GM04503 (cell line): Measurements from ENCODE around the gene RNF151.

Experiments used
- DNase-seq: peaks from one replicate; pipeline ENCODE4 v3.0.0-alpha.2; 2012; ENCODE audit warnings: low read depth

The RNF151 gene

GRCh38 chr16:1991588-1991947, 24.9 kb downstream of the RNF151 start:
- DNase-seq: no peak

GRCh38 chr16:1991948-1992703, 25.5 kb downstream of the RNF151 start:
- no peak for DNase-seq

- no peak for DNase-seq
Measured at GRCh38 chr16:1992704-1993317, 26.2 kb downstream of the RNF151 start.

GRCh38 chr16:1993731-1994131, 27.1 kb downstream of the RNF151 start:
- no peak for DNase-seq

DNA sequence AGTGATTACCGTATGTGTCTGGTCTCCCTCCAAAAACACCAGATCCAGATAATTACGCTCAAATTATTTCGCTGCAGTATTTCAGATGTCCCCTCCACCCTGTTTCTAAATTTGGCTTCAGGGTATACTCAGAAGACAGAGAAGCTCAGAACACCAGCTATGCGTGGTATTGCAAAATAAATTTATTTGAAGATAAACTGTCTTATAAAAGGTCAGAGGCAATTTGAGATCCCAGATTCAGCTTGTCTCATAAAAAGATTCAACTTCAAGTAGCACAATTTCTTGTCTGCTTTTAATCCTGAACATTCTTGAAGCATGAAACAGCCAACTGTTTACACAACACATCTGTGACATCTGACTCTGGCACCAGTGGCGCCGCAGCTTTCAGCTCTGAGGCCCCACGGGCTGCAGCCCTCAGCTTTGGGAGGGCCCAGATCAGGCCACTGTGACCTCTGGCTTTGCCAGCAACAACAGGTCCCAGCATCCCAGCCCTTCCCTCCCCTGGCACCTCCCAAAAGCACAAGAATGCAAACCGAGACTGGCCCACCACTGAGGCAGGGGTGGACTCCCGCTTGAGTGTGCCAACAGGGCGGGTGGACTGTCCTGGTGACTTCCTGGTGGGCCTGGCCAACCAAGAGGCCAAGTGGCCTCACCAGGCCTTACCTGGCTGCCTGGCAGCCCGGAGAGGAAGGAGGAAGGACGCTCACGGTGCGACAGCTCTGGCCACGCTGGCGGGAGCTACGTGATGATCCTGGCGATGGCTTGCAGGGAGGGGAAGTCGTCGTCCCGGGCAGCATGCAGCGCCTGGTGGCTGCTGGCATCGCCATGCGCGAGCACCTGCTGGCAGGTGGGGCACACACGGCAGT, 31.1 kb downstream of the RNF151 start:
- no peak for DNase-seq

- DNase-seq: no peak
Measured at GRCh38 chr16:1998360-1998835, 31.7 kb downstream of the RNF151 start.

DNA sequence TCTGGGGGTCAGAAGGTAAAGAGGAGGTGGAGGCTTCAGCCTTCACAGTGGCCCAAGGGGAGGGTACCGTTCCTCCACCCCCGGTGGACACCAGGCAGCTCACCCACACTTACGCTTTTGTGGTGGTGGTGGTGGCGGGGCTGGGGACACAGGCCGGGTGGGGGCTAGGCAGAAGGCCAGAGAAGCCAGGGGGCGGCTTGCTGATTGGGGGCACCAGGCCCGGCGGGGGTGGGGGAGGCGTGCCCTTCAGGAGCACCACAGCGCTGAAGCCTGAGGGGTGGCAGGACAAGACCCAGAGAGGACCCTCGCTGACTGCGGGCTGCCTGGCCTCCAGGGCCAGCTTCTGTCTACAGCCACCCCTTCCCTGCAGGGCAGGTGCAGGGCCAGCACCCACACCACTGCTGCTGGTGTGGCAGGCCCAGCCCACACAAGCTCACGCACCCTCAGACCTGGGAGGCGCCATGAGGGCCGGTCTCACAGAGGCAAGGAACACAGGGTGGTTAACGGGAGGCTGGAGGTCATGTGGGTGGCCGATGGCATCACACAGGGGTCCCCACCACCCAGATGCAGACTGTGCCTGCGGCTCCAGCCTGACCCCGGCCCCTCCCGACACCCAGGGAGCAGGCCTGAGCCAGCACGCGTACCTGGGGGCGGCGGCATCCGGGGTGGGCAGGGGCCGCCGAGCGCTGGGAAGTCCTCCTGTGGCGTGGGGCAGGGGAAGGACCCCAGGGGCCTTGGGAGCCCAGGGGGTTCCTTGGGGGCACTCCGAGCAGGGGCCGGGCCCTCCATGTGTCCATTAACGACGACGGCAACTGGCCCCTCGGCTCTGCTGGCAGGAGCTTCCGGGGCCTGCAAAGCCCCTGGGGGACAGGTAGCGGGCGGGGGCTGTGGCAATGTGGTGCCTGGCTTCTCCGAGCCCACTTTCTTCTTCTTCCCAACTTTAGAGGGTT, 32.5 kb downstream of the RNF151 start:
- no peak for DNase-seq

DNA sequence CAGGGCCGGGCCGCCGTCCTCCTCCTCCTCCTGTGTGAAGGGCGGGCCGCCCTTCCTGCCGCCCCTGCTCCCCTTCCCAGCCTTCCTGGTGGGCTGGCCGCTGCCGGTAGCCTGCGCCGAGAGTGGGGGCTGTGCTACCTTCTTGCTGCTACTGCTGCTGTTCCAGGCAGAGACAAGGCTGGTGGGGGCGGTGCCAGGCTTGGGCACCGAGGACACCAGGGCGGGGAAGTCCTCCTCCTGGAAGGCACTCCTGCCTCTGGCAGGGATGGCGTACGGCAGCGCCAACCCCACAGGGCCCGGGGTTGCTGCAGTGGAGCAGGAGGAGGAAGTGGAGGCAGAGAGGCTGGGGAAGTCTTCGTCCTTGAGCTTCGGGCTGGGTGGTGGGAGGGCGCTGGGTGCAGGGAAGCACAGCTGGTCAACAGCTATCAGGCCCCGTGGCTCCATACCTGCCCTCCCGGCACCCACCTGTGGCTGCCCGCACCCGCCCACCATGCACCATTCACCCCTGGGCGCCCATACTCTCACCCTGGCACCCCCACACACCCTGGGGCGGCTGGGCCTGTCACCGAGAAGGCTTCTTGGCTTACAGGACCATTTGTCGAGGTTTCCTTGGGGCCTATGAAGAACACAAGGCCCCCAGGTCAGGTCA, 33.3 kb downstream of the RNF151 start:
- no peak for DNase-seq

DNA sequence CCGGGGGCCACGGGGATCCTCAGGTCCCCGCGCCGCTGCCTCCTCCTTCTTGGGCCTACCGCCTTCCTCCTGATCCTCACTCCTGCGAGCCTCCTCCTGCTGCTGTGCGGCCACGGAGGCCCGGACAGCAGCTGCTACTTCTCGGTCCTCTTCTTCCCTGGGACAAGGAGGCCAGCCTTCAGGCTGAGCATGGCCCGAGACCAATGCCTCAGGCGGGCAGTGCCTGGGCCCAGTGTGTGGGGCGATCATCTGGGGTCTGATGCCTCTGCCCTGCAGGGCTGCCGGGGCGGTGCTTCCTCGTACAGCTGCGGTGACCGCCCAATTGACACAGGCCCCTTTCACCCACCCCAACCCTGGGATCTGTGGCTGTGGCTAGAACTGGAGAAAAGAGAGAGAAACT, 34.4 kb downstream of the RNF151 start:
- DNase-seq: no peak

DNA sequence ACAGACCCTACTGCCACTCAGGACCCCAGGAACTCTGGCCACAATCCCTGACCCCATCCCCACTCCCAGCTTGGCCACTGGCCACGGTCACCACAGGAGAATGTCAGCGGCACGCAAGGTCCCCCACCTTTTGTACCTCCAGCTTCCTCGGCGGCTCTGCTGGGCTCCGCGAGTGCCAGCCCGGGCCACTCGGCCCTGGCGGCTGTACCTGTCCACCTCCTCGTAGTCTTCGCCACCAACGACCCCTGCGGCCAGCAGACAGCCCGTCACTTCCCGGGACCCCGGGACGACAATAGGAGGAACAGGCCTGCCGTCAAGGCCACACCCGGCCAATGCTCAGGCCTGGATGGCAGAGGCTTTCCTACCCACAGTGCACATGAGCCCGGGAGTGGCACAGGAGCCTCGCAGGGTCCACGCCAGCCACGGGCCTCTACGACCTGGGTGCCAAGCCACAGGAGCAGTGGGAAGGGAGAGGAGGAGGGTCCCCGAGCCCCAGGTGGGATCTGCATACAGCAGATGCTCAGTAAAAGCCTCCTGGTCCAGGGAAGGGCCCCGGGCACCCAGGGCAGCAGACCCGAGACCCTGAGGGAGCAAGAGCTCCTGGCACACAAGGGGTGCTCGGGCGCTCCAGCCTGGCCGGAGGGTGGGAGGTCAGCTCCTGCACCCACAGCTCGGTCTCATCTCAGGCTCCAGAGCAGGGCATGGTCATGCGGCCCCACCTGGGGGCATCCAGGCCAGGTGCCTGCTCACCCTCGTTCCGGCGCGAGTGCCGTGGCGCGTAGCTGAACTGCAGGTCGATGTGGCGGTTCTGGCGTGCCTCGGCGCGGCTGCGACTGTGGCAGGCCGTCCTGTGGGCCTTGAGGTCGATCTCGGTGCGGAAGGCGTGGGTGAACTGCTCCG, 35.0 kb downstream of the RNF151 start:
- no peak for DNase-seq

DNA sequence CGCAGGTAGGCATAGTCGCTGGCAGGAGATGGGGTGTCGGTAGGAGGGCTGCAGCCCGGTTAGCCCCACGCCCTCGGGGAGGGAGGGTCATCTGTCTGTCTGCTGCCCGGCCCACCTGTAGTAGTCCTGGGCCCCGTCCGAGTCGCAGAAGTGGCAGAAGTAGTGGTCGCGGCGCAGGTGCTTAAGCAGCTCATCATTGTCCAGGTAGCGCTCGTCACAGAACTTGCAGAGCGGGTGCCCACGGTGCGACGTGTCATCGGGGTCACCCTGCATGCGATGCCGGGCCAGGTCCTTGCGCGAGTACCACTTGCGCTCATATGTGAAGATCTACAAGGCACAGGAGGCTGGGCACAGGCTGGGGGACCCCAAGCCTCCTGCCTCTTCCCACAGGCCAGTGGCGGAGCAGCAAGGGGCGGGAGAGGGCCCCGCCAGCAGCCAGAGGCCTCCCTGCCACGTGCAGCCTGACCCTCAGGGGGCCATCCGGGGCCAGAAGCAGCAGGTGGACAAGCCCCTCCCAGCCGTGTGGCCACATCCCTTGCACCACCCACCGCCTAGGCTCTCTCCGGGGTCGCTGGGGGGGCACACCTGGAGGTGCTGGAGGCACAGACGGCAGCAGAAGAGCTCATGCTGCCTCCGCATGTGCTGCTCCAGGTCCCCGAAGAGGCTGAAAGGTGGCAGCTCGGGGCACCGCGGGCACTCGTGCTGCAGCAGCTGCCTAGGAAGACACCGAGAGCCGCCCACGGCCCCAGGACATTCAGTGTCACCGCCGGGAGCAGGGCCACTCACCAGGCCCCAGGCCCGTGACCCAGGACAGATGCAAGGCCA, 36.0 kb downstream of the RNF151 start:
- DNase-seq: no peak

- DNase-seq: no peak
Measured at GRCh38 chr16:2003231-2003826, 36.7 kb downstream of the RNF151 start.

DNA sequence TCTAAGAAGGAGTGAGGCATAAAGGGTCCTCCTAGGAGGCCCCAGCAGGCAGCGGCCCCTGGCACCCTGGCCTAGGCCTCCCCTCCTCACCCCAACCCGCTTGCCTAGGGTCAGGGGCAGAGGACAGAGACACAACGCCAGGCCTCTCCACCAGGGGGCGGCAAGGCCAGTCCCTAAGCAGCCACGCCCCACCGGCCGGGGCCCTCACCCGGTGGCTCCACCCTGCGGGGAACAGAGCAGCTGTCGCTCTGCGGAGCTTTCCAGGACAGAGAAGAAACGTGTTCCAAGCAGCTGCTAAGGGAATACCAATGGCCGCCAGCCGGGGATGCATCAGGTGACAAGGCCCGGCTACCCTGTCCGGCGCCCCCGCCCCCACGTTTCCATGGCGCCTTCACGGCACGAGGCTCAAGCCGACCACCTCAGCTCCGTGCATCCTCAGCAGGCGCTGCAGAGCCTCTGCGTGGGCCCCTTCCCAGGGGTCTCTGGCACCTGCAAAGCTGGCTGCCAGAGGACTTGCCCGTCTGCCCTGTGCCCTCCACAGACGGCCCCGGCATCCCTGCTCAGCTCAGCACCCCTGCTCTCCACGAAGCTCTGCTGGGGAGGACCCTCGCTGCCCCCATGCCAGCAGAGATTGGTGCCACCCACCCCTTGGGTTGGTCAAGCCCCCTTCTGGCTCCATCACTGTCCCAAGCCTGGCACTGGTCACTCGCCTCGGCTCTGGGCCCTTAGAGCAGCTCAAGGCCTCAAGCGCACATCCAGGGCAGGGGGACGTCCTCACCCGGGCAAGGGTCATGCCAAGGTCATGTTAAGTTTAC, 37.4 kb downstream of the RNF151 start:
- no peak for DNase-seq

GRCh38 chr16:2004795-2005517, 38.3 kb downstream of the RNF151 start:
- DNase-seq: no peak

DNA sequence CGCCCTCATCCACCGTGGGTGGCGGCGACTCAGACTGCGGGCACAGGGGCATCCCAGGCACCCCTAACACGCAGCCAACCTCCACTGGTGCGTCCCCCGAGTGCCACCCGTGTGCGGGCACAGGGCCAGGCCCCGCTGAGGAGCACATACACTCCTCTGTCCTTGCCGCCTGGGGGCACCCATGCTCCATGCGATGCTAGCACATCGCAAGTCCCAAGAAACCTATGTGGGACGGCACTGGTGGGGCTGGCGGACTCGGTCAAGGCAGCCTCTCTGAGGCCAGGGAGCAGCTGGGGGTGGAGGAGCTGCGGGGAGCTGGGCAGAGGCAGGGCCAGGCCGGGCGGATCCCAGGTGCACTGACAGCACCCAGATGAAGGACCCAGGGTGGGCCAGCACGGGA, 39.0 kb downstream of the RNF151 start:
- DNase-seq: no peak

DNA sequence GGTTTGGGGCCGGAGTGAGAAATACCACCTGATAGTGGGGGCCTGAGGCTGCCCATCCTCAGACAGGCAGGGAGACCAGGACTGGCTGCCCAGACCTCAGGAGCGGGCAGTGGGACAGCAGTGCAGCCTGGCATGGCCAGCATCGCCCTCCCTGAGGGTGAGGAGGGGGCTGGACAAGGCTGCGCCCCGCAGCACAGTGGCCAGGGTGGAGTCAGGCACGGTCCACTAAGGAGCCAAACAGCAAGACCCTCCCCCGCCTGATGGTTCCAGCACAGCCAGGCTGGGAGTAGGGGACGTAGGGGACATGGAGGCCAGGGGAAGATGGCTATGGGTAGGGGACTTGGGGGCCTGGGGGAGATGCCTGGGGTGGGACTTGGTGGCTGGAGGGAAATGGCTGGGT, 39.7 kb downstream of the RNF151 start:
- no peak for DNase-seq
